Raji (cell line): ENCODE data around the gene RERE.
A peak's percentile ranks its signal among the peaks of the same experiment; 100 is the strongest.

Experiments used
- POLR2A ChIP-seq: IDR thresholded peaks from 2 replicates; pipeline ENCODE4 v1.6.1; 2011; ENCODE audit warnings: low read depth, low read length, control low read depth; ENCODE audit not compliant: insufficient read depth

Gene RERE

GRCh38 chr1:8666389-8667167 lies 150.9 kb downstream of the RERE start:
- TF ChIP-seq POLR2A = no peak

- TF ChIP-seq POLR2A = no peak
Measured at GRCh38 chr1:8665833-8666232, 151.6 kb downstream of the RERE start.

GRCh38 chr1:8664887-8665286 lies 152.6 kb downstream of the RERE start:
- no peak for TF ChIP-seq POLR2A

GRCh38 chr1:8663915-8664329 lies 153.5 kb downstream of the RERE start:
- TF ChIP-seq POLR2A = no peak

- no peak for TF ChIP-seq POLR2A
Measured at GRCh38 chr1:8663090-8663802, 154.2 kb downstream of the RERE start.

- no peak for TF ChIP-seq POLR2A
Measured at GRCh38 chr1:8662380-8663072, 154.9 kb downstream of the RERE start.

- no peak for TF ChIP-seq POLR2A
Measured at GRCh38 chr1:8661185-8662110, 156.0 kb downstream of the RERE start.

GRCh38 chr1:8660411-8660828 lies 157.0 kb downstream of the RERE start:
- TF ChIP-seq POLR2A = no peak

- no peak for TF ChIP-seq POLR2A
Measured at GRCh38 chr1:8659593-8659992, 157.8 kb downstream of the RERE start.

GRCh38 chr1:8653878-8654277 lies 163.6 kb downstream of the RERE start:
- TF ChIP-seq POLR2A = peak; percentile 34; the same call in 1 of the 2 replicates

GRCh38 chr1:8652467-8653046 lies 164.9 kb downstream of the RERE start:
- no peak for TF ChIP-seq POLR2A

GRCh38 chr1:8651962-8652361 lies 165.5 kb downstream of the RERE start:
- TF ChIP-seq POLR2A = no peak

GRCh38 chr1:8651236-8651890 lies 166.1 kb downstream of the RERE start:
- TF ChIP-seq POLR2A = no peak

GRCh38 chr1:8649875-8650274 lies 167.6 kb downstream of the RERE start:
- TF ChIP-seq POLR2A = no peak
